Kidney epithelial cell (primary cell): Measurements from ENCODE around the gene ARHGAP40. TPM values are rescaled to one million over a fixed set of nuclear protein-coding genes. Genes with fewer than 3 reads are reported as not detected.
A peak's percentile ranks its signal among the peaks of the same experiment; 100 is the strongest.

Source experiments
- DNase-seq: peaks from one replicate; pipeline ENCODE4 v3.0.0-alpha.2; 2010; ENCODE audit warnings: low read depth
- H3K27me3 ChIP-seq: 2 replicates; pipeline ENCODE4 v1.6.0; 2011; ENCODE audit warnings: low read length; ENCODE audit not compliant: control insufficient read depth, insufficient read depth
- H3K36me3 ChIP-seq: 2 replicates; pipeline ENCODE4 v1.5.1; 2011; ENCODE audit warnings: low read length; ENCODE audit not compliant: control insufficient read depth, insufficient read depth
- H3K4me3 ChIP-seq: 2 replicates; pipeline ENCODE4 v1.5.1; 2011; ENCODE audit warnings: low read depth, mild to moderate bottlenecking, control low read depth, low read length
- CTCF ChIP-seq: IDR thresholded peaks from 2 replicates; pipeline ENCODE4 v1.5.1; 2011; ENCODE audit warnings: mild to moderate bottlenecking, moderate library complexity, low read length, control low read depth, inconsistent platforms; ENCODE audit not compliant: insufficient read depth, poor library complexity, severe bottlenecking
- total RNA-seq: library from RNA; depleted of rRNA; stranded (reverse); fragments of >200 nt; gene quantifications from 2 replicates; pipeline ENCODE4 v1.2.3, GENCODE V29; 2015

Gene ARHGAP40
- total RNA-seq, 1 donor from 2014 or later, result 2.8 TPM

GRCh38 chr20:38600057-38600456 is 1.6 kb upstream of the ARHGAP40 start:
- Histone ChIP-seq H3K4me3 (no peak overlapping the region), H3K36me3 (no peaks in the 10 kb centered on the region), H3K27me3 (no peaks in the 10 kb centered on the region)
- DNase-seq, result no peak
- TF ChIP-seq CTCF, result no peak

- Histone ChIP-seq H3K36me3 (no peaks in the 10 kb centered on the region), H3K27me3 (no peaks in the 10 kb centered on the region), H3K4me3 (peak overlapping the region; percentile 32)
- DNase-seq, result no peak
- TF ChIP-seq CTCF, result no peak
These were observed 574 bp downstream of the ARHGAP40 start for GRCh38 chr20:38602185-38602581.

- TF ChIP-seq CTCF, result no peak
- Histone ChIP-seq H3K36me3 (no peaks in the 10 kb centered on the region), H3K27me3 (no peaks in the 10 kb centered on the region), H3K4me3 (no peak overlapping the region)
- DNase-seq, result no peak
These were observed 1.7 kb downstream of the ARHGAP40 start for GRCh38 chr20:38603286-38603685.

- Histone ChIP-seq H3K27me3 (no peaks in the 10 kb centered on the region), H3K36me3 (no peaks in the 10 kb centered on the region), H3K4me3 (no peak overlapping the region)
- DNase-seq, result peak; percentile 76
- no peak for TF ChIP-seq CTCF
These were observed 3.3 kb downstream of the ARHGAP40 start for GRCh38 chr20:38604873-38605303.

- H3K36me3 ChIP-seq, result no peaks in the 10 kb centered on the region
- no peak for TF ChIP-seq CTCF
- H3K4me3 ChIP-seq, result no peak overlapping the region
- H3K27me3 ChIP-seq, result no peaks in the 10 kb centered on the region
- no peak for DNase-seq
These were observed 5.7 kb downstream of the ARHGAP40 start for GRCh38 chr20:38607351-38607750.

- TF ChIP-seq CTCF, result no peak
These were observed 6.6 kb downstream of the ARHGAP40 start for GRCh38 chr20:38608188-38608587.

More at GRCh38 chr20:38608188-38608587, 6.6 kb downstream of the ARHGAP40 start:
- DNase-seq, result no peak
- Histone ChIP-seq H3K36me3 (no peaks in the 10 kb centered on the region), H3K4me3 (no peak overlapping the region), H3K27me3 (no peaks in the 10 kb centered on the region)
